ENCODE measurements around the gene HOXC4.

The HOXC4 gene

GRCh38 chr12:54005853-54006558 is 47.6 kb upstream of the HOXC4 start (continued):
- no peak for TF ChIP-seq PRDM2 (tag by site-specific recombination; IDR thresholded peaks at IDR 0.05; ENCODE audit: borderline replicate concordance)
- no peak for TF ChIP-seq ZNF280C (tag by site-specific recombination; IDR thresholded peaks at IDR 0.05)
- no peak for TF ChIP-seq WT1 (tag by site-specific recombination; IDR thresholded peaks at IDR 0.05)
- TF ChIP-seq ZNF777 (tag by site-specific recombination; IDR thresholded peaks at IDR 0.05; ENCODE audit: borderline replicate concordance): no peak
- no peak for TF ChIP-seq ZNF621 (tag by site-specific recombination; IDR thresholded peaks at IDR 0.05)
- no peak for TF ChIP-seq SALL2 (tag by site-specific recombination; IDR thresholded peaks at IDR 0.05; ENCODE audit: borderline replicate concordance)
- TF ChIP-seq BCL6B (tag by site-specific recombination; IDR thresholded peaks at IDR 0.05): no peak
- TF ChIP-seq ZNF449 (tag by site-specific recombination; IDR thresholded peaks at IDR 0.05): no peak; the same call in 1 of the 2 replicates
- TF ChIP-seq ZNF121 (tag by site-specific recombination; IDR thresholded peaks at IDR 0.05): no peak
- no peak for TF ChIP-seq ZBTB6 (tag by site-specific recombination; IDR thresholded peaks at IDR 0.05)
- TF ChIP-seq ZSCAN5A (tag by site-specific recombination; IDR thresholded peaks at IDR 0.05): no peak
- TF ChIP-seq HOXD13 (CRISPR knock-in tag; IDR thresholded peaks at IDR 0.05; ENCODE audit: borderline replicate concordance): no peak
- no peak for TF ChIP-seq ZNF362 (tag by site-specific recombination; IDR thresholded peaks at IDR 0.05)
- no peak for TF ChIP-seq KLF9 (tag by site-specific recombination; IDR thresholded peaks at IDR 0.05; ENCODE audit: low read depth)
- peak; percentile 41 for TF ChIP-seq PATZ1 (tag by site-specific recombination; IDR thresholded peaks at IDR 0.05)
- TF ChIP-seq ZNF366 (tag by site-specific recombination; conservative IDR thresholded peaks at IDR 0.05): no peak
- peak; percentile 91; the same call in 1 of the 2 replicates for TF ChIP-seq BCL11B (tag by site-specific recombination; IDR thresholded peaks at IDR 0.05; ENCODE audit: low read depth)
- TF ChIP-seq ZNF692 (tag by site-specific recombination; IDR thresholded peaks at IDR 0.05): peak; percentile 77; the same call in 1 of the 2 replicates
- TF ChIP-seq ZNF555 (tag by site-specific recombination; conservative IDR thresholded peaks at IDR 0.05): no peak

Measured in HEK293 (cell line).